Measurements from ENCODE around the gene ADAMTS14. TPM values are rescaled to one million over a fixed set of nuclear protein-coding genes. Genes with fewer than 3 reads are reported as not detected.

The ADAMTS14 gene
- polyA plus RNA-seq, 1 donor (not counting 4 experiments of a cell fraction or from before 2014, with no cell fraction given): 0.09 TPM

GRCh38 chr10:70714245-70714644 lies 41.9 kb downstream of the ADAMTS14 start:
- Histone ChIP-seq H2AFZ (ENCODE audit: control insufficient read depth, low read length) (no peak overlapping the region), H3K79me2 (ENCODE audit: control insufficient read depth, insufficient read depth, low read length) (no peaks in the 10 kb centered on the region), H3K27me3 (ENCODE audit: control insufficient read depth, extremely low read depth, insufficient read depth, low read length) (peaks cover 16% of the 10 kb centered on the region), H3K9me3 (ENCODE audit: control insufficient read depth, low read depth, low read length) (no peaks in the 10 kb centered on the region), H3K36me3 (ENCODE audit: control insufficient read depth in 2 of 2, extremely low read depth in 1 of 2, insufficient read depth in 2 of 2, low read length in 2 of 2) (no peaks in the 10 kb centered on the region), H4K20me1 (ENCODE audit: control insufficient read depth, extremely low read depth, insufficient read depth, low read length) (no peaks in the 10 kb centered on the region), H3K9me1 (ENCODE audit: control insufficient read depth, extremely low read depth, insufficient read depth, low read length) (no peaks in the 10 kb centered on the region), H3K27ac (ENCODE audit: control insufficient read depth, insufficient read depth, low read length) (no peak overlapping the region), H3K4me2 (ENCODE audit: control insufficient read depth, extremely low read depth, insufficient read depth, low read depth, low read length) (no peak overlapping the region), H3K4me3 (ENCODE audit: control insufficient read depth in 2 of 3, extremely low read depth in 1 of 3, insufficient read depth in 2 of 3, low read depth in 1 of 3, low read length in 3 of 3) (no peak overlapping the region), H3K4me1 (ENCODE audit: control insufficient read depth, extremely low read depth, insufficient read depth, low read length) (no peaks in the 10 kb centered on the region), H3K9ac (ENCODE audit: control insufficient read depth, extremely low read depth, insufficient read depth, low read length) (no peak overlapping the region)
- TF ChIP-seq EZH2 (IDR thresholded peaks at IDR 0.05; ENCODE audit: low read length) (no peak), CTCF (optimal IDR thresholded peaks at IDR 0.05 in 1 of 3, IDR thresholded peaks at IDR 0.05 in 1 of 3, conservative IDR thresholded peaks at IDR 0.05 in 1 of 3; ENCODE audit: extremely low read depth in 1 of 3, insufficient read depth in 2 of 3, low read length in 3 of 3) (no peak)
- no peak for FAIRE-seq
- dilution Hi-C loops (cut with MboI; ENCODE audit: extremely low pct_ligation_motif_present, low sequenced_read_pairs): no loop called here
- no peak for DNase-seq (ENCODE audit: low read depth, low spot score)

GRCh38 chr10:70714951-70715350 lies 42.6 kb downstream of the ADAMTS14 start:
- Histone ChIP-seq H3K9ac (ENCODE audit: control insufficient read depth, extremely low read depth, insufficient read depth, low read length) (no peak overlapping the region), H2AFZ (ENCODE audit: control insufficient read depth, low read length) (no peak overlapping the region), H3K79me2 (ENCODE audit: control insufficient read depth, insufficient read depth, low read length) (no peaks in the 10 kb centered on the region), H3K4me3 (ENCODE audit: control insufficient read depth in 2 of 3, extremely low read depth in 1 of 3, insufficient read depth in 2 of 3, low read depth in 1 of 3, low read length in 3 of 3) (no peak overlapping the region), H4K20me1 (ENCODE audit: control insufficient read depth, extremely low read depth, insufficient read depth, low read length) (no peaks in the 10 kb centered on the region), H3K4me2 (ENCODE audit: control insufficient read depth, extremely low read depth, insufficient read depth, low read depth, low read length) (no peak overlapping the region), H3K9me3 (ENCODE audit: control insufficient read depth, low read depth, low read length) (no peaks in the 10 kb centered on the region), H3K27ac (ENCODE audit: control insufficient read depth, insufficient read depth, low read length) (no peak overlapping the region), H3K36me3 (ENCODE audit: control insufficient read depth in 2 of 2, extremely low read depth in 1 of 2, insufficient read depth in 2 of 2, low read length in 2 of 2) (no peaks in the 10 kb centered on the region), H3K27me3 (ENCODE audit: control insufficient read depth, extremely low read depth, insufficient read depth, low read length) (peaks cover 16% of the 10 kb centered on the region), H3K4me1 (ENCODE audit: control insufficient read depth, extremely low read depth, insufficient read depth, low read length) (no peaks in the 10 kb centered on the region), H3K9me1 (ENCODE audit: control insufficient read depth, extremely low read depth, insufficient read depth, low read length) (no peaks in the 10 kb centered on the region)
- dilution Hi-C loops (cut with MboI; ENCODE audit: extremely low pct_ligation_motif_present, low sequenced_read_pairs): no loop called here
- DNase-seq (ENCODE audit: low read depth, low spot score) (no peak), FAIRE-seq (no peak)
- no peak for TF ChIP-seq EZH2 (IDR thresholded peaks at IDR 0.05; ENCODE audit: low read length)
- TF ChIP-seq CTCF (optimal IDR thresholded peaks at IDR 0.05 in 1 of 3, IDR thresholded peaks at IDR 0.05 in 1 of 3, conservative IDR thresholded peaks at IDR 0.05 in 1 of 3; ENCODE audit: extremely low read depth in 1 of 3, insufficient read depth in 2 of 3, low read length in 3 of 3): no peak
